ENCODE data around the gene NMBR. TPM values are rescaled to one million over a fixed set of nuclear protein-coding genes. Genes with fewer than 3 reads are reported as not detected.
"Not testable (repeated sequence)": the region's sequence is repeated elsewhere in the genome, so short reads cannot be mapped to it uniquely, and the experiment has no call there.

The NMBR gene
- polyA plus RNA-seq, 3 donors: 0.28 to 0.38 TPM; not detected in 1

GRCh38 chr6:142058551-142059290 is 88.2 kb downstream of the NMBR start:
- DNase-seq: no peak

DNA sequence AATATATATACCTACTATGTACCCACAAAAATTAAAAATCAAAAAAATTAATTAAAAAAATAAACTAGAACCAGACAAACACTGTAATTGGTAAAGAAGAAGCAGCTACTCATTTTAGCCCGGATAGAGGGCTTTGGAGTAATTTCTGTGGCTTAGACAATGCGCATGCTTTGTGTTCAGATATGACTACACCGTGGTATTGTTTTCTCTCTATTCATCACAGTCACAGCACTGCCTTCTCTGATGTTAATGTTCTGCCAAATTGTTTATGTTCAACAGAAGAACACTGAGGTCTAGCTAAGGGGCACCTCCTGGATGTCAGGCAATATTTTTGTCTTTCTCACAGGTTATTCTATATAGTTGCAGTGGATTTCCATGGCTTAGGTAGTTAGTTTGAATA is 91.7 kb downstream of the NMBR start:
- no peak for DNase-seq

DNA sequence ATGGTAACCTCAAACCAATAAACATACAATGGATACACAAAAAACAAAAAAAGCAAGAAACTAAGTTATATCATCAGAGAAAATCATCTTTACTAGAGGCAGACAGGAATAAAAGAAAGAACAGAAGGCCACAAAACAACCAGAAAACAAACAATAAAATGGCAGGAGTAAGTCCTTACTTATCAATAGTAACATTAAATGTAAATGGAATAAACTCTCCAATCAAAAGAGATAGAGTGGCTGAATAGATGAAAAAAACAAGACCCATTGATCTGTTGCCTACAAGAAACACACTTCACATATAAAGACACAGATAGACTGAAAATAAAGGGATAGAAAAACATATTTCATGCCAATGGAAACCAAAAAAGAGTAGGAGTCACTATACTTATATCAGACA is 95.5 kb downstream of the NMBR start:
- no peak for DNase-seq

DNA sequence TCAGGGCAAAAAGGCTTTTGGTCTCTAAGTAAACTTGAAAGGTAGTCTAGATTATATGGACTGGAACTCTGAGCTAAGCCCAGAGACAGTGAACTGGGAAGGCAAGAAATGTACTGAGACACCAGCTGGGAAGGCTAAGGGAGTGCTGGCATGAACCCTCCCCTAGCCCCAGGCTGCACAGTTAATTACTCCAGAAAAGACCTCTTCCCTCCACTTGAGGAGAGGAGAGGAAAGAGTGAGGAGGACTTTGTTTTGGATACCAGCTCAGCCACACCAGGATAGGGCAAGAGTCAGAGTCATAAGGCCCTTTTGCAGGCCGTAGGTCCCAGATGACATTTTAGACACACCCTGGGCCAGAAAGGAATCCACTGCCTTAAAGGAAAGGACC is 98.3 kb downstream of the NMBR start:
- DNase-seq: no peak

- DNase-seq: no peak
Measured at GRCh38 chr6:142047934-142048592, 98.9 kb downstream of the NMBR start.

GRCh38 chr6:142045380-142046278 is 101.3 kb downstream of the NMBR start:
- DNase-seq: peak; percentile 33

- DNase-seq: no peak
Measured at GRCh38 chr6:142035890-142036289, 111.0 kb downstream of the NMBR start.

DNA sequence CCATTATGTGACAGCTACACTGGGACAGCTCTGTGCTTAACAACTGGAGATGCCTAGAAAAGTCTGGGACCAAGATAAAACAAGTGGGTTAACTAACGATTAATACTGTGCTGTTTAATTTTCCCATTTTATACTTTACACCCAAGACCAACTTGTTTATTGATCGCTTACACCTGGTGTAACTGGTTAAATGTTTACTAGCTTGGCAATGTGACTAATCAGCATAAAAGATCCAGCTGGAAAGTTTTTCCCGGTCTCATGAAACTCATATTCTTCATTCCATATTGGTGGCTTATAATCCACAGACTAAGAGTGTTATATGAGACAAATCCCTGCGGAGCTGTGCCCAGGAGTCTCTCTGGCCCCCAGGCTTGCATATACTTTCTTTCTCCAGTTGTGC is 115.9 kb downstream of the NMBR start:
- DNase-seq: no peak

DNA sequence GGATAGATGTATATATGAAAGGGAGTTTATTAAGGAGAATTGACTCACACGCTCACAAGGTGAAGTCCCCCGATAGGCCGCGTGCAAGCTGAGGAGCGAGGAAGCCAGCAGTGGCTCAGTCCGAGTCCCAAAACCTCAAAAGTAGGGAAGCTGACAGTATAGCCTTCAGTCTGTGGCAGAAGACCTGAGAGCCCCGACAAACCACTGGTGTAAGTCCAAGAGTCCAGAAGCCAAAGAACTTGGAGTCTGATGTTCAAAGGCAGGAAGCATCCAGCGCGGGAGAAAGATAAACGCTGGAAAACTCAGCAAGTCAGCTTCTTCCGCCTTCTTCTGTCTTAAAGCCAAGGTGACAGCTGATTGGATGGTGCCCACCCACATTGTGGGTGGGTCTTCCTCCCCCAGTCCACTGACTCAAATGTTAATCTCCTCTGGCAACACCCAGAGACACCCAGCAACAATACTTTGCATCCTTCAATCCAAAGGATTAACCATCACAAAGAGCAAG is 116.8 kb downstream of the NMBR start:
- no peak for DNase-seq

DNA sequence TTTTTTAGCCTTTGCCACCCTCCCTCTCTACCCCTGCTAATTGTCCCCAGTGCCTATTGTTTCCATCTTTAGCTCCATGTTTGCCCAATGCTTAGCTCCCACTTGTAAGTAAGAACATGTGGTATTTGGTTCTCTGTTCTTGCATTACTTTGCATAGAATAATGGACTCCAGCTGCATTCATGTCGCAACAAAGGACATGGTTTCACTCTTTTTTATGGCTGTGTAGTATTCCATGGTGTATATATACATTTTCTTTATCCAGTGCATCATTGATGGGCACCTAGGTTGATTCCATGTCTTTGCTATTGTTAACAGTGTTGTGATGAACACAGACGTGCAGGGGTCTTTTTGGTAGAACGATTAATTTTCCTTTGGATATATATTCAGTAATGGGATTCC is 118.4 kb downstream of the NMBR start:
- DNase-seq: no peak

- DNase-seq: not testable (repeated sequence)
Measured at GRCh38 chr6:142027804-142028203, 119.1 kb downstream of the NMBR start.

DNA sequence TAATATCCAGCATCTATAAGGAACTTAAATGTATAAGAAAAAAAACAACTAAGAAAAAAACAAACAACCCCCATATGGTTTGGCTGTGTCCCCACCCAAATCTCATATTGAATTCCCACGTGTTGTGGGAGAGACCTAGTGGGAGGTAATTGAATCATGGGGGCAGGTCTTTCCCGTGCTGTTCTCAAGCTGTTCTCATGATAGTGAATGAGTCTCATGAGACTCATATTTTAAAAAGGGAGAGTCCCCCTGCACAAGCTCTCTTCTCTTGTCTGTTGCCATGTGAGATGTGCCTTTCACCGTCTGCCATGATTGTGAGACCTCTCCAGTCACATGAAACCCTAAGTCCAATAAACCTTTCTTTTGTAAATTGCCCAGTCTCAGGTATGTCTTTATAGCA is 119.8 kb downstream of the NMBR start:
- no peak for DNase-seq

- no peak for DNase-seq
Measured at GRCh38 chr6:142026471-142026870, 120.5 kb downstream of the NMBR start.

Other genes with a start within 250 kb of the NMBR start
- gene GJE1, start 14.2 kb downstream of the NMBR start, polyA plus RNA-seq (ENCODE audit: insufficient read length in 3 of 3): not detected
- 10 to 100 TPM; 68.6 to 72.7 (median 69.5) TPM for gene VTA1, start 141 bp upstream of the NMBR start, polyA plus RNA-seq (ENCODE audit: insufficient read length in 3 of 3)
- gene ADGRG6, start 154.9 kb upstream of the NMBR start, polyA plus RNA-seq (ENCODE audit: insufficient read length in 3 of 3): 10 to 100 TPM; 25.8 to 36.5 (median 28.8) TPM

Data from renal pelvis (tissue), 4 donors.